Loucy (cell line): ENCODE results near the gene LOX.

Experiments
- CTCF ChIP-seq: fragments of 200-600 bp; sonication (generic); conservative IDR thresholded peaks from 2 replicates; pipeline ENCODE4 v1.5.1; 2014; ENCODE audit warnings: mild to moderate bottlenecking, antibody characterized with exemption, low read length
- EZH2phosphoT487 ChIP-seq: fragments of 200-600 bp; IDR thresholded peaks from 2 replicates; pipeline ENCODE4 v1.6.1; 2018; ENCODE audit warnings: antibody characterized with exemption, mild to moderate bottlenecking, moderate library complexity, borderline replicate concordance

- TF ChIP-seq CTCF (no peak), EZH2phosphoT487 (no peak)
Observed at GRCh38 chr5:122031836-122032235, 46.2 kb downstream of the LOX start.
